Liver (tissue), 9 donors: Measurements from ENCODE around the gene MYO6. TPM values are rescaled to one million over a fixed set of nuclear protein-coding genes. Genes with fewer than 3 reads are reported as not detected.

ENCODE experiments used
- DNase-seq: peaks from one replicate; pipeline ENCODE4 v3.0.0-alpha.2; 2017; ENCODE audit warnings: low spot score
- H3K27ac ChIP-seq, 2 donors: one replicate each; pipeline ENCODE4 v1.7.0; 2013; ENCODE audit warnings: inconsistent platforms in 2 of 2, low read length in 2 of 2, control low read depth in 1 of 2, low read depth in 1 of 2, mild to moderate bottlenecking in 1 of 2
- H3K27me3 ChIP-seq, 4 donors: one replicate each; pipeline versions ENCODE4 v1.6.1 to v1.7.0; 2013; ENCODE audit warnings: low read length in 3 of 4, inconsistent platforms in 1 of 4, mild to moderate bottlenecking in 1 of 4, moderate library complexity in 1 of 4; ENCODE audit not compliant: control insufficient read depth in 4 of 4, insufficient read depth in 4 of 4
- H3K36me3 ChIP-seq, 4 donors: one replicate each; pipeline versions ENCODE4 v1.6.1 to v1.7.0; 2013; ENCODE audit warnings: low read length in 3 of 4, mild to moderate bottlenecking in 3 of 4, low read depth in 1 of 4, moderate library complexity in 1 of 4; ENCODE audit not compliant: control insufficient read depth in 4 of 4, insufficient read depth in 3 of 4
- H3K4me1 ChIP-seq, 4 donors: one replicate each; pipeline versions ENCODE4 v1.6.1 to v1.7.0; 2013; ENCODE audit warnings: low read length in 3 of 4, mild to moderate bottlenecking in 3 of 4, moderate library complexity in 1 of 4; ENCODE audit not compliant: control insufficient read depth in 4 of 4, insufficient read depth in 4 of 4
- H3K4me3 ChIP-seq, 3 donors: one replicate each; pipeline versions ENCODE4 v1.6.1 to v1.7.0; 2013; ENCODE audit warnings: low read length in 3 of 3, control low read depth in 1 of 3, low read depth in 1 of 3, mild to moderate bottlenecking in 1 of 3
- H3K9ac ChIP-seq, 2 donors: one replicate each; pipeline ENCODE4 v1.7.0; 2013; ENCODE audit warnings: low read length in 2 of 2, mild to moderate bottlenecking in 2 of 2, moderate library complexity in 2 of 2, control low read depth in 1 of 2, low read depth in 1 of 2
- H3K9me3 ChIP-seq, 4 donors: one replicate each; pipeline versions ENCODE4 v1.6.1 to v1.7.0; 2013; ENCODE audit warnings: low read length in 3 of 4; ENCODE audit not compliant: control insufficient read depth in 4 of 4
- ATF3 ChIP-seq: IDR thresholded peaks from 2 replicates; pipeline ENCODE4 v1.6.1; 2016; ENCODE audit warnings: antibody characterized with exemption
- EGR1 ChIP-seq, 2 donors: IDR thresholded peaks; 2 replicates each; pipeline ENCODE4 v1.6.1; 2016 to 2018; ENCODE audit warnings: antibody characterized with exemption in 2 of 2, low read depth in 2 of 2
- FOXA1 ChIP-seq: IDR thresholded peaks from 2 replicates; pipeline ENCODE4 v1.6.1; 2016; ENCODE audit warnings: antibody characterized with exemption
- FOXA2 ChIP-seq: IDR thresholded peaks from 2 replicates; pipeline ENCODE4 v1.6.1; 2016; ENCODE audit warnings: antibody characterized with exemption
- HNF4G ChIP-seq: IDR thresholded peaks from 2 replicates; pipeline ENCODE4 v1.6.1; 2016; ENCODE audit warnings: antibody characterized with exemption
- JUND ChIP-seq, 2 donors: IDR thresholded peaks; 2 replicates each; pipeline ENCODE4 v1.6.1; 2016; ENCODE audit warnings: antibody characterized with exemption in 2 of 2
- MAX ChIP-seq: IDR thresholded peaks from 2 replicates; pipeline ENCODE4 v1.6.1; 2016; ENCODE audit warnings: antibody characterized with exemption
- NR2F2 ChIP-seq: IDR thresholded peaks from 2 replicates; pipeline ENCODE4 v1.6.1; 2016; ENCODE audit warnings: antibody characterized with exemption
- RAD21 ChIP-seq, 2 donors: IDR thresholded peaks; 2 replicates each; pipeline ENCODE4 v1.6.1; 2016; ENCODE audit warnings: antibody characterized with exemption in 2 of 2, mild to moderate bottlenecking in 2 of 2
- REST ChIP-seq: IDR thresholded peaks from 2 replicates; pipeline ENCODE4 v1.6.1; 2016; ENCODE audit warnings: antibody characterized with exemption, mild to moderate bottlenecking
- RXRA ChIP-seq, 2 donors: IDR thresholded peaks; 2 replicates each; pipeline ENCODE4 v1.6.1; 2017 to 2018; ENCODE audit warnings: antibody characterized with exemption in 2 of 2, mild to moderate bottlenecking in 1 of 2
- SP1 ChIP-seq: IDR thresholded peaks from 2 replicates; pipeline ENCODE4 v1.6.1; 2018; ENCODE audit warnings: antibody characterized with exemption, mild to moderate bottlenecking
- TAF1 ChIP-seq: conservative IDR thresholded peaks from 2 replicates; pipeline ENCODE4 v1.6.1; 2016; ENCODE audit warnings: antibody characterized with exemption, mild to moderate bottlenecking
- YY1 ChIP-seq: IDR thresholded peaks from 2 replicates; pipeline ENCODE4 v1.6.1; 2016; ENCODE audit warnings: antibody characterized with exemption, mild to moderate bottlenecking
- ZBTB33 ChIP-seq: IDR thresholded peaks from 2 replicates; pipeline ENCODE4 v1.6.1; 2016; ENCODE audit warnings: antibody characterized with exemption
- WGBS: extraction: QIAGEN DNeasy Blood & Tissue Kit; methylation state at CpG from one replicate; pipeline ENCODE4 v1.1.7; 2013; 5-methylcytosine and 5-hydroxymethylcytosine counted together
- polyA plus RNA-seq, 2 donors: library from polyadenylated mRNA; stranded (reverse) in 1 of 2; unstranded in 1 of 2; fragments of 200-250 nt in 1 of 2; fragments of >200 nt in 1 of 2; fragmentation: Nextera tagmentation in 1 of 2; extraction: Ambion mirVana in 1 of 2; gene quantifications; one replicate each; pipeline versions ENCODE4 v1.2.1 to v1.2.3, GENCODE V29; 2013 to 2015
- total RNA-seq, 2 donors: library from RNA; depleted of rRNA; stranded (reverse); fragments of >200 nt; gene quantifications; one replicate each; pipeline ENCODE4 v1.2.3, GENCODE V29; 2014
- donor health status: healthy.
- donor health status: healthy.
- donor health status: healthy.
- donor health status: healthy.
- donor health status: healthy.

Gene MYO6
- total and polyA plus RNA-seq, 4 donors = 6.5 to 18.3 (median 12.7) TPM

- no peak for DNase-seq
- no peaks in the 10 kb centered on the region for H3K27me3 ChIP-seq
- no peaks in the 10 kb centered on the region for H3K9me3 ChIP-seq
- no peak for TF ChIP-seq FOXA2
- TF ChIP-seq NR2F2 = no peak
- no peak for TF ChIP-seq FOXA1
- no peak for TF ChIP-seq JUND (IDR thresholded peaks at IDR 0.05)
- TF ChIP-seq EGR1 (IDR thresholded peaks at IDR 0.05; ENCODE audit: low read depth in 2 of 2) = no peak
- TF ChIP-seq SP1 = no peak
- no peak for TF ChIP-seq REST
- no peak for TF ChIP-seq MAX
- no peak for TF ChIP-seq YY1
- no peak for TF ChIP-seq RAD21 (IDR thresholded peaks at IDR 0.05)
- H3K27ac ChIP-seq = no peak overlapping the region
- 77% methylated on average over 4 of the region's 4 CpGs for WGBS
- no peak overlapping the region for H3K9ac ChIP-seq
- H3K4me1 ChIP-seq = peaks cover 0 to 5% (median 2%) of the 10 kb centered on the region in 4 donors
- H3K36me3 ChIP-seq = no peaks in the 10 kb centered on the region
- H3K4me3 ChIP-seq = no peak overlapping the region
Observed at GRCh38 chr6:75743971-75744370, 5.1 kb upstream of the MYO6 start.

- no peak for DNase-seq
- no peak overlapping the region for H3K4me3 ChIP-seq
- no peaks in the 10 kb centered on the region for H3K36me3 ChIP-seq
- H3K9ac ChIP-seq = no peak overlapping the region
- H3K27me3 ChIP-seq = no peaks in the 10 kb centered on the region
- 92% methylated on average over 3 of the region's 3 CpGs for WGBS
- H3K27ac ChIP-seq = no peak overlapping the region
- peaks cover 0 to 8% (median 2%) of the 10 kb centered on the region in 4 donors for H3K4me1 ChIP-seq
- H3K9me3 ChIP-seq = no peaks in the 10 kb centered on the region
- TF ChIP-seq NR2F2 (no peak), YY1 (no peak), MAX (no peak), ATF3 (no peak), ZBTB33 (no peak), HNF4G (no peak), EGR1 (IDR thresholded peaks at IDR 0.05; ENCODE audit: low read depth in 2 of 2) (no peak)
Observed at GRCh38 chr6:75745404-75745803, 3.6 kb upstream of the MYO6 start.

GRCh38 chr6:75746221-75746620 lies 2.8 kb upstream of the MYO6 start:
- H3K4me1 ChIP-seq = peaks cover 0 to 8% (median 2%) of the 10 kb centered on the region in 4 donors
- WGBS = 30% methylated on average over 2 of the region's 2 CpGs
- H3K27me3 ChIP-seq = no peaks in the 10 kb centered on the region
- no peak for DNase-seq
- TF ChIP-seq RXRA (IDR thresholded peaks at IDR 0.05) (no peak), TAF1 (no peak)
- H3K36me3 ChIP-seq = no peaks in the 10 kb centered on the region
- H3K27ac ChIP-seq = no peak overlapping the region
- H3K9me3 ChIP-seq = no peaks in the 10 kb centered on the region
- H3K4me3 ChIP-seq = no peak overlapping the region
- no peak overlapping the region for H3K9ac ChIP-seq
